Smooth muscle cell (in vitro differentiated cells): Measurements from ENCODE around the gene TFPI. TPM values are rescaled to one million over a fixed set of nuclear protein-coding genes. Genes with fewer than 3 reads are reported as not detected.
A peak's percentile ranks its signal among the peaks of the same experiment; 100 is the strongest.
"Not testable (repeated sequence)": the region's sequence is repeated elsewhere in the genome, so short reads cannot be mapped to it uniquely, and the experiment has no call there.

ENCODE experiments used
- DNase-seq: peaks from one replicate; lab custom pipeline; 2025; ENCODE audit not compliant: unreplicated experiment; lab: John Stamatoyannopoulos, UW
- H2AFZ ChIP-seq: fragments of 200-600 bp; sonication (generic); 2 replicates; pipeline ENCODE4 v1.6.0; 2016; ENCODE audit warnings: antibody characterized with exemption, low read depth, mild to moderate bottlenecking
- H3F3A ChIP-seq: fragments of 200-600 bp; sonication (generic); 2 replicates; pipeline ENCODE4 v1.6.0; 2017; ENCODE audit warnings: antibody characterized with exemption, low read depth
- H3K27ac ChIP-seq: fragments of 200-600 bp; sonication (generic); 2 replicates; pipeline ENCODE4 v1.5.1; 2016; ENCODE audit warnings: low read depth, mild to moderate bottlenecking
- H3K27me3 ChIP-seq: fragments of 200-600 bp; sonication (generic); 2 replicates; pipeline ENCODE4 v1.6.1; 2016; ENCODE audit warnings: low read depth, mild to moderate bottlenecking
- H3K36me3 ChIP-seq: fragments of 200-600 bp; sonication (generic); 2 replicates; pipeline ENCODE4 v1.5.1; 2016; ENCODE audit warnings: low read depth
- H3K4me1 ChIP-seq: fragments of 200-600 bp; sonication (generic); 2 replicates; pipeline ENCODE4 v1.5.1; 2016; ENCODE audit warnings: low read depth
- H3K4me2 ChIP-seq: fragments of 200-600 bp; sonication (generic); 2 replicates; pipeline ENCODE4 v1.6.0; 2016; ENCODE audit warnings: mild to moderate bottlenecking
- H3K4me3 ChIP-seq: fragments of 200-600 bp; sonication (generic); 2 replicates; pipeline ENCODE4 v1.5.1; 2016; ENCODE audit warnings: mild to moderate bottlenecking
- H3K79me2 ChIP-seq: fragments of 200-600 bp; sonication (generic); 2 replicates; pipeline ENCODE4 v1.6.0; 2016; ENCODE audit warnings: low read depth, mild to moderate bottlenecking
- H3K9ac ChIP-seq: fragments of 200-600 bp; sonication (generic); 2 replicates; pipeline ENCODE4 v1.6.0; 2016; ENCODE audit warnings: low read depth
- H3K9me3 ChIP-seq: fragments of 200-600 bp; sonication (generic); replicated peaks from 2 replicates; pipeline ENCODE4 v1.5.1; 2016; ENCODE audit warnings: low read depth
- H4K20me1 ChIP-seq: fragments of 200-600 bp; sonication (generic); 2 replicates; pipeline ENCODE4 v1.6.0; 2016; ENCODE audit warnings: low read depth
- CTCF ChIP-seq: fragments of 200-600 bp; sonication (generic); IDR thresholded peaks from 2 replicates; pipeline ENCODE4 v1.5.1; 2017; ENCODE audit warnings: borderline replicate concordance, mild to moderate bottlenecking, antibody characterized with exemption; ENCODE audit not compliant: insufficient read depth, poor library complexity, severe bottlenecking
- WGBS: methylation state at CpG from one replicate; pipeline ENCODE4 v1.1.7; 2016; ENCODE audit warnings: low lambda C conversion rate; 5-methylcytosine and 5-hydroxymethylcytosine counted together
- polyA plus RNA-seq: library from polyadenylated mRNA; unstranded; fragments of >200 nt; fragmentation: Nextera tagmentation; extraction: Ambion mirVana; gene quantifications from 2 replicates; pipeline ENCODE4 v1.2.1, GENCODE V29; 2016
- total RNA-seq: library from RNA; depleted of rRNA; stranded (reverse); fragments of >200 nt; gene quantifications from 2 replicates; pipeline ENCODE4 v1.2.3, GENCODE V29; 2014

The TFPI gene
- total and polyA plus RNA-seq, 2 experiments from 2014 or later, result 169 to 194 TPM

GRCh38 chr2:187569042-187569441, 14.8 kb upstream of the TFPI start:
- no peak overlapping the region for H3K9ac ChIP-seq
- H3K4me3 ChIP-seq, result no peak overlapping the region
- DNase-seq, result no peak
- no peaks in the 10 kb centered on the region for H3K36me3 ChIP-seq
- no peak for TF ChIP-seq CTCF
- no peak overlapping the region for H3K4me2 ChIP-seq
- no peaks in the 10 kb centered on the region for H3K4me1 ChIP-seq
- no peaks in the 10 kb centered on the region for H3K9me3 ChIP-seq
- H3K27me3 ChIP-seq, result peaks cover 11% of the 10 kb centered on the region
- no peaks in the 10 kb centered on the region for H4K20me1 ChIP-seq
- no peaks in the 10 kb centered on the region for H3K79me2 ChIP-seq
- 97% methylated on average over 1 of the region's 1 CpG for WGBS
- no peak overlapping the region for H2AFZ ChIP-seq
- no peak overlapping the region for H3K27ac ChIP-seq
- H3F3A ChIP-seq, result no peaks in the 10 kb centered on the region

- no peak overlapping the region for H3K4me2 ChIP-seq
- peak overlapping the region; percentile 16 for H2AFZ ChIP-seq
- no peak overlapping the region for H3K27ac ChIP-seq
- H3K36me3 ChIP-seq, result no peaks in the 10 kb centered on the region
- WGBS, result 60% methylated on average over 1 of the region's 1 CpG
- H3K27me3 ChIP-seq, result peaks cover 11% of the 10 kb centered on the region
- H3F3A ChIP-seq, result no peaks in the 10 kb centered on the region
- no peaks in the 10 kb centered on the region for H3K79me2 ChIP-seq
- no peak for TF ChIP-seq CTCF
- H3K4me1 ChIP-seq, result no peaks in the 10 kb centered on the region
- no peak overlapping the region for H3K9ac ChIP-seq
- DNase-seq, result no peak
- H4K20me1 ChIP-seq, result no peaks in the 10 kb centered on the region
- no peak overlapping the region for H3K4me3 ChIP-seq
- no peaks in the 10 kb centered on the region for H3K9me3 ChIP-seq
These were observed 12.9 kb upstream of the TFPI start for GRCh38 chr2:187567126-187567525.

GRCh38 chr2:187566712-187567111, 12.5 kb upstream of the TFPI start:
- no peaks in the 10 kb centered on the region for H3K79me2 ChIP-seq
- TF ChIP-seq CTCF, result no peak
- no peak overlapping the region for H3K4me2 ChIP-seq
- no peak overlapping the region for H3K4me3 ChIP-seq
- WGBS, result 70% methylated on average over 1 of the region's 1 CpG
- no peak overlapping the region for H3K27ac ChIP-seq
- peaks cover 11% of the 10 kb centered on the region for H3K27me3 ChIP-seq
- H3K9me3 ChIP-seq, result no peaks in the 10 kb centered on the region
- H3K9ac ChIP-seq, result no peak overlapping the region
- peak overlapping the region; percentile 52 for H2AFZ ChIP-seq
- no peaks in the 10 kb centered on the region for H4K20me1 ChIP-seq
- H3F3A ChIP-seq, result no peaks in the 10 kb centered on the region
- H3K4me1 ChIP-seq, result no peaks in the 10 kb centered on the region
- no peaks in the 10 kb centered on the region for H3K36me3 ChIP-seq
- no peak for DNase-seq

GRCh38 chr2:187566266-187566665, 12.0 kb upstream of the TFPI start:
- H3K36me3 ChIP-seq, result no peaks in the 10 kb centered on the region
- H3K4me3 ChIP-seq, result no peak overlapping the region
- H3K79me2 ChIP-seq, result no peaks in the 10 kb centered on the region
- H4K20me1 ChIP-seq, result no peaks in the 10 kb centered on the region
- no peaks in the 10 kb centered on the region for H3F3A ChIP-seq
- H3K4me2 ChIP-seq, result no peak overlapping the region
- H2AFZ ChIP-seq, result peak overlapping the region; percentile 52
- H3K9ac ChIP-seq, result no peak overlapping the region
- DNase-seq, result no peak
- no peak for TF ChIP-seq CTCF
- H3K27me3 ChIP-seq, result peaks cover 11% of the 10 kb centered on the region
- H3K9me3 ChIP-seq, result no peaks in the 10 kb centered on the region
- H3K27ac ChIP-seq, result no peak overlapping the region
- H3K4me1 ChIP-seq, result no peaks in the 10 kb centered on the region

- H3K4me3 ChIP-seq, H3F3A ChIP-seq, H3K27ac ChIP-seq, H3K4me1 ChIP-seq, H4K20me1 ChIP-seq, H3K9me3 ChIP-seq, H3K79me2 ChIP-seq, DNase-seq, H3K9ac ChIP-seq, H3K36me3 ChIP-seq, H2AFZ ChIP-seq, H3K4me2 ChIP-seq: not testable (repeated sequence)
- peaks cover 11% of the 10 kb centered on the region for H3K27me3 ChIP-seq
- WGBS, result 41% methylated on average over 10 of the region's 11 CpGs
These were observed 11.4 kb upstream of the TFPI start for GRCh38 chr2:187565618-187566017.

GRCh38 chr2:187556493-187556892, 2.3 kb upstream of the TFPI start:
- not testable (repeated sequence) for H2AFZ ChIP-seq, H3K27ac ChIP-seq, H3K9me3 ChIP-seq, H3K4me3 ChIP-seq, H4K20me1 ChIP-seq, H3K4me2 ChIP-seq, H3K27me3 ChIP-seq, H3K9ac ChIP-seq, H3K36me3 ChIP-seq, DNase-seq, H3F3A ChIP-seq, H3K4me1 ChIP-seq
- peaks cover 20% of the 10 kb centered on the region for H3K79me2 ChIP-seq
- 98% methylated on average over 19 of the region's 31 CpGs for WGBS
